ENCODE data around the gene TOE1. TPM values are rescaled to one million over a fixed set of nuclear protein-coding genes. Genes with fewer than 3 reads are reported as not detected.

Gene TOE1
- total and polyA plus RNA-seq, 2 of the 8 experiments (the other 6 are each of a cell fraction or from before 2014, with no cell fraction given), result 15.2 to 25.8 TPM

GRCh38 chr1:45304311-45305081 is 35.5 kb upstream of the TOE1 start:
- peaks cover 2% of the 10 kb centered on the region for H3K23me2 ChIP-seq (ENCODE audit: low read depth, low read length)
- H2BK120ac ChIP-seq (replicated peaks; ENCODE audit: low read depth, low read length), result peak overlapping the region; percentile 4
- peak overlapping the region; percentile 63 to 76 (median 74) for H3K4me3 ChIP-seq (ENCODE audit: extremely low read depth in 1 of 4, insufficient read depth in 2 of 4, low read depth in 3 of 4, low read length in 4 of 4)
- DNase-seq (ENCODE audit: low read depth in 1 of 2, low spot score in 2 of 2) (peak in 1 of 2 experiments; percentile 46), FAIRE-seq (no peak)
- peak overlapping the region; percentile 53 for H2BK12ac ChIP-seq (ENCODE audit: low read depth, low read length)
- H4K20me1 ChIP-seq (replicated peaks in 1 of 2; ENCODE audit: control insufficient read depth in 1 of 2, insufficient read depth in 2 of 2, low read length in 2 of 2), result no peaks in the 10 kb centered on the region
- 0 out of 2 replicates have a peak overlapping the region, but pooled peaks have one; percentile 6 for H2BK20ac ChIP-seq (ENCODE audit: low read length)
- no peaks in the 10 kb centered on the region; a peak in 1 of 4 replicates for H3K79me2 ChIP-seq (ENCODE audit: control insufficient read depth in 1 of 2, insufficient read depth in 2 of 2, low read length in 2 of 2)
- H3K18ac ChIP-seq (ENCODE audit: extremely low read depth, low read length), result peak overlapping the region; percentile 98
- POLR2A ChIA-PET (ENCODE audit: partially characterized antibody), result interaction anchor here (0.9 to 9.9 kb wide), 10 partner anchors 10 to 529 kb away, joined by 3 to 194 read pairs (median 8); partner anchors contain the start of genes HECTD3, HPDL, MUTYH and PRDX1
- H4K5ac ChIP-seq (ENCODE audit: insufficient read length, low read depth, low read length), result peak overlapping the region; percentile 95
- H2AFZ ChIP-seq (ENCODE audit: low read length), result no peak overlapping the region
- H3K14ac ChIP-seq (ENCODE audit: insufficient read length), result no peak overlapping the region
- CTCF ChIA-PET (ENCODE audit: partially characterized antibody), result interaction anchor here (1.0 to 19.1 kb wide), 12 partner anchors 9 to 290 kb away, joined by 3 to 424 read pairs (median 3); partner anchors contain the start of genes HECTD3, HPDL, TESK2 and UROD
- no peaks in the 10 kb centered on the region for H3K36me3 ChIP-seq (ENCODE audit: control insufficient read depth in 2 of 4, insufficient read depth in 4 of 4, low read length in 3 of 4)
- whole genome bisulfite sequencing, 2 experiments (ENCODE audit: extremely low coverage in 1 of 2, insufficient coverage in 1 of 2, insufficient read length in 1 of 2, insufficient replicate concordance in 2 of 2, low coverage in 1 of 2, low lambda C conversion rate in 2 of 2, missing lambda C conversion rate in 1 of 2), result 61% methylated on average over 15 of the region's 15 CpGs; no CpG with 5 or more reads in 1 of the 2 experiments
- no peaks in the 10 kb centered on the region for H3K79me1 ChIP-seq (ENCODE audit: low read depth, low read length)
- H4K8ac ChIP-seq (ENCODE audit: extremely low read depth, insufficient read depth, low read length), result peak overlapping the region; percentile 96; the same call in 1 of the 2 replicates
- peaks cover 13 to 24% (median 15%) of the 10 kb centered on the region in 4 experiments for H3K4me1 ChIP-seq (replicated peaks in 1 of 4; ENCODE audit: control insufficient read depth in 3 of 4, insufficient read depth in 4 of 4, low read length in 3 of 4)
- peak overlapping the region; percentile 94 for H4K91ac ChIP-seq (replicated peaks; ENCODE audit: insufficient read length, low read length)
- H3K4ac ChIP-seq (replicated peaks; ENCODE audit: insufficient read length, low read depth, low read length), result peak overlapping the region; percentile 42
- peak overlapping the region; percentile 61; the same call in 1 of the 2 replicates for H2BK15ac ChIP-seq (ENCODE audit: low read length)
- H3K56ac ChIP-seq (replicated peaks; ENCODE audit: insufficient read length, low read depth, low read length), result peak overlapping the region; percentile 20
- H3K9me3 ChIP-seq (ENCODE audit: insufficient read depth in 2 of 2, low read depth in 1 of 2, low read length in 1 of 2), result no peaks in the 10 kb centered on the region
- H2AK5ac ChIP-seq (ENCODE audit: low read depth, low read length), result no peak overlapping the region; the same call in 1 of the 2 replicates
- no peak overlapping the region for H3K23ac ChIP-seq (ENCODE audit: insufficient read length)
- TF ChIP-seq FOSL1 (IDR thresholded peaks at IDR 0.05; ENCODE audit: insufficient read depth, low read depth, low read length), result no peak
- TF ChIP-seq POLR2A (IDR thresholded peaks at IDR 0.05; ENCODE audit: control extremely low read depth in 1 of 2, low read depth in 2 of 2, low read length in 2 of 2), result 0 out of 3 replicates have a peak, but pooled peaks of 1 of the 2 experiments have one; percentile 15
- peak overlapping the region; percentile 97 for H2BK5ac ChIP-seq (ENCODE audit: low read depth, low read length)
- H3K9ac ChIP-seq (replicated peaks in 1 of 4; ENCODE audit: extremely low read depth in 1 of 4, low read depth in 3 of 4, low read length in 3 of 4), result peak overlapping the region; percentile 75 to 93 (median 86); a peak in 6 of 7 replicates
- H3K27me3 ChIP-seq (replicated peaks in 1 of 4; ENCODE audit: control insufficient read depth in 3 of 4, extremely low read depth in 1 of 4, insufficient read depth in 3 of 4, low read length in 3 of 4), result no peaks in the 10 kb centered on the region
- peak overlapping the region; percentile 93 for H3K27ac ChIP-seq (ENCODE audit: low read depth, low read length)
- H3K4me2 ChIP-seq (ENCODE audit: insufficient read depth in 1 of 2, low read depth in 2 of 2, low read length in 2 of 2), result peak overlapping the region; percentile 64 to 88
